HG03521 (cell line): ENCODE data around the gene ZGPAT.
"Not testable (repeated sequence)": the region's sequence is repeated elsewhere in the genome, so short reads cannot be mapped to it uniquely, and the experiment has no call there.

Experiments
- ATAC-seq: cut with Tn5 transposase; IDR thresholded peaks from one replicate; pipeline ENCODE4 v1.9.1; 2021; ENCODE audit warnings: mild to moderate bottlenecking, moderate library complexity; ENCODE audit not compliant: unreplicated experiment

ZGPAT gene

DNA sequence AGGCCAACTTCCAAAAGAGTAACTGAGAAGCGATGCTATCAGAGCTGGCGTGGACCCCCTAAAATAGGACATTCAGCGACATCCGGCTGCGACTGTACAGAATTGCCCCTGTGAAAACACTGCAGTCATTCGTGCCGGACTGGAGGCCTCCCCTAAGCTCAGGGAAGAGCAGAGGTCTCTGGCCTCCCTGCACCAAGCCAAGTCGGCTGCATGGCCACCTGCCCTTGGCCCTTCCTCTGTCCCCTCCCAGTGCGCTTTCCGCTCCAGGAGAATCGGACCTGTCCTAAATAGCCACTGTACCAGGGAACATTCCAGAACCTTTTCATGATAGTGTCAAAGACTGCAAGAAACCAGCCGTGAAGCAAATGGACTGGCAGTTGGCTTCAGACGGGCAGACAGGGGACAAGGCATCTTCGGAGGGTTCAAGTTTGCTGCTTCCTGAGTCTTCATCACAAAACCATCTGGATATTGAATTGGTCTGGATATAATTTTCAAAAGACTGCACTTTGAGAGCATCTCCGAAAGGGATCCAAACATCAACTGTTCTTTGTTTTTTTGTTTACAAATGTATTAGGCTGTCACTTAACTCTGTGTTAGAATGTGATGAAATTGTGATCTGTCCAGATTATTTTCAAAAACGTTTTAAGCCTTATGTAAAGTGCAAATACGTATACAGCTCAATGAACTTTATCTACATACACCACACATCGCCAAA lies 48.3 kb downstream of the ZGPAT start:
- no peak for ATAC-seq

DNA sequence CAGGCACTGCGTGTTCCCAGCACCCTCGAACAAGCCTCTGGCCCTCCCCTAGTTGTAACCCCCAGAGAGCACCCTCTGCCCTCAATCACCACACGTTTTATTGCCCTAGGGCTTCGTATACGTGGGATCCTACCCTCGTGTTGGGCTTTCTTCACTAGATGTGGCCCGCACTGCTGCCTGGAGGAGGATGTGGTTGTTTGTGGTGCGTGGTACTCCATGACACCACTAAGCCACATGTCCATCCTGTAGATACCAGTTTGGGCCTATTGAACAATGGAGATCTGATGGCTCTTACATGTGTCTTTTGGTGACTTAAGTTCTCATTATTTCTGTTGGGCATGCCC lies 48.8 kb downstream of the ZGPAT start:
- no peak for ATAC-seq

DNA sequence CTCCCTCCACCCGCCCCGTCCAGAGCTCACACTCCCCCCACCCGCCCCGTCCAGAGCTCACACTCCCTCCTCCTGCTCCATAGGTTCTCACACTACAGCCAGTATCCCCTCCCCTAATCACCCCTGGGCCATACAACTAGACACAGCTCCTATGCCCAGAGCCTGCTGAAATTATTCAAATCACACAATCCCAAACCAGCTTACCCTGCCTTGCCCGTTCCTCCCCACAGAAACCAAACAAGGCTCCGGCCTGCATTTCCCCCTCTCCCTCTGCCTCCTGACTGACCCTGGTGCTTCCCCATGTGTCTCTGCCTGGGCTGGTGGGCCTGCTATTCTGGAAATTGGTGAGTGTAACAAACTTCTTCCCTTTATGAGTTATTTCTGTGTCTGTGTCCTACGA lies 50.3 kb downstream of the ZGPAT start:
- ATAC-seq = no peak

GRCh38 chr20:63759377-63759901 lies 51.6 kb downstream of the ZGPAT start:
- ATAC-seq = no peak

DNA sequence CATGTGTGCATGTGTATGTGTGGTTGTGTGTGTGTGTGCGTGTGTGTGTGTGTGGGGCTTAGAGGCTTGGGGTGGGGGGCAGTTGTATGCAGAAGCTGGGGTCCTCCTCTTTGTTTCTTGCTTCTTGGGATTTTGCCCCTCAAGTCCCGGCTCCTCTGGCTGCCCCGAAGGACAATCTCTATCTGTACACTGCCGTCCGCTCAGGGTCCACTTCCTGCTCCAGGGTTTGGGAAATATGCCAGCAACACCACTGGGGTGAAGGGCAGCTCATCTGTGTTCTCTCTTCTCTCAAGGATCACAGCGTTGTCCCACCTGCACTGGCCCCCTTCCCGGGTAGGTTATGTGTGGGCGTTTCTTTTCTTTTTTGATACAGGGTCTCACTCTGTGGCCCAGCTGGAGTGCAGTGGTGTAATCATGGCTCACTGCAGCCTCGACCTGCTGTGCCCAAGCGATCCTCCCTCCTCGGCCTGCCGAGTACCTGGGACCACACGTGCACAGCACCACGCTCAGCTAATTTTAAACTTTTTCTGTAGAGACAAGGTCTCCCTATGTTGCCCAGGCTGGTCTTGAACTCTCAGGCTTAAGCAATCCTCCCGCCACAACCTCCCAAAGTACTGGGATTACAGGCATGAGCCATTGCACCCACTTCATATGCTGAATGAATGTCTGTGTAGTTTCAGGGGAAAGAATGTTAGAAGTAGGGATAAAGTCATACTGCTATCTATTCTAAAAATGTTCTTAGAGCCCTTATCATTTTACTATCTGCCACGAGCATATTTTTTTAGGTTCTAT lies 57.4 kb downstream of the ZGPAT start:
- ATAC-seq = no peak

DNA sequence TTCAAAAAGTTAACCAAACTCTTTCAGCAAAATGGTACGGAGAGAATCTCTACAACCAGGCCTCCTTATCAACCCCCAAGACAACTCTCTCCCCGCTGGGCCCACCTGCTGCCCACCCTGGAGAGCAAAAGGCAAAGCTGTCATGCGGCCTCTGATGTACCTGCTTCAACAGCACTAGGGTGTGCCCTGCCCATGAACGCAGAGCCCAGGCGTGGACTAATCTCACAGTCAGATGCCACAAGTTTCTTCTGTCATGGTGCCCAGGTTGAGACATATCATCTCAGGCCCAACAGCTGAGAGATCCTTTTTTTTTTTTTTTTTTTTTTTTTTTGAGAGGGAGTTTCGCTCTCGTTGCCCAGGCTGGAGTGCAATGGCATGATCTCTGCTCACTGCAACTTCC lies 58.1 kb downstream of the ZGPAT start:
- ATAC-seq = no peak

GRCh38 chr20:63766695-63767426 lies 59.0 kb downstream of the ZGPAT start:
- ATAC-seq = no peak

DNA sequence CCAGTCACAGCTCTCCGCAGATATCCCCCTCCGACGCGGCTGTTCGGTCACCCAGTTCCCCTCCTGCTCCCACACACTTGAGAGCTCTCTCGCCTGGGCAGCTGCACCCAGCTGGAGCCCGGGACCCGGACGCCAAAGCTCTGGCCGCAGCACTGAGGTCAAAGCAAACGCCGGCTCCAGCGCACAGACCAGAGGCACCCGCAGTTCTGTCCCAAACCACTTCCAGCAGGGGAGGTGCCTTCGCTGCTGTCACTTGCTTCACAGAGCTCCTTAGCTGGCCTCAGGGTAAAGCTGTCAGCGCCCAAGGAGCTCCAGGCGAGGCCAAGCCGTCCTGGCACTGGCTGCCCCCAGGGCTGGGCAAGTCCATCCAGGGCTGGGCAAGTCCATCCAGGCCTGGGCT lies 59.6 kb downstream of the ZGPAT start:
- ATAC-seq = no peak

- no peak for ATAC-seq
Observed at GRCh38 chr20:63767886-63768285, 60.0 kb downstream of the ZGPAT start.

DNA sequence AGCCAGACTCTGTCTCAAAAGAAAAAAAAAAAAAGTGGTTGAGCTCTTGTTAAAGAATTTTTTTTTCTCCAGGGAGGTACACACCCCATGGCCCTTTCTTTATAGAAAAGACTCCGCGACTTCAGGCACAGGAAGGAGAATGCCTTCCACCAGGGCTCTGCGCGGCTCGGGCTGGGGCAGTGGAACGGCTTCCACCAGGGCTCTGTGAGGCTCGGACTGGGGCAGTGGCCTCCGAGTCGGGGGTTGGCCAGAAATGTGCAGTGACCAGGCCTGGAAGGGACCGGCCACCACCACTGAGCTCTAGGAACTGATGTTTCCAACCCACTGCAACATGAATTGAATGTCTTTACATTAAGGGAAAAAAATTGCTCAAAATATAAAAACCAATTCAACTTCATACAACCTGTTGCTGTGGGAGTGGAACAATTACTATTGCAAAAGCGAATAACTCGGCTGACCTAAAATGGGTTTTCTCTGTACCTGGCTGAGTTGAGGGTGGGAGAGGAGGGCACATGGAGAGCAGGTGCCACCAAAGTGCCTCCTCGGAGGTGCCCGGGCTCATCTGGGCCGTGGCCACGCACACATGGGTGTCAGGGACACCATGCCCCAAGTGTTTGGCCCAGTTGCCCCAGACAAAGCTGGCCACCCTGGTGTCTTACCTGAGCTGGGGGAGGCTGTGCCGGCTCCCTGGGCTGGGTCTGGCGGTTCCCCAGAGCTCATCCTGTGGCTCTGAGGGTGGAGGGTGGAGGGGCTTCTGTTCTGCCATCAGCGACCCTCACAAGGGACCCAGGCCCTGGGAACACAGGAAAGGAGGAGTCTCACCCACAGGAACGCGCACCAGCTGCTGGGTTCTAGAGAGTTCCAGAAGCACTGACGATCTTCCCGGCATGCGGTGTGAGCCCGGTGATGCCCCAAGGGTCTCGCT lies 61.0 kb downstream of the ZGPAT start:
- ATAC-seq = no peak

- no peak for ATAC-seq
Observed at GRCh38 chr20:63769891-63770474, 62.1 kb downstream of the ZGPAT start.

GRCh38 chr20:63771046-63771707 lies 63.3 kb downstream of the ZGPAT start:
- no peak for ATAC-seq

GRCh38 chr20:63772781-63773518 lies 65.1 kb downstream of the ZGPAT start:
- ATAC-seq = no peak

DNA sequence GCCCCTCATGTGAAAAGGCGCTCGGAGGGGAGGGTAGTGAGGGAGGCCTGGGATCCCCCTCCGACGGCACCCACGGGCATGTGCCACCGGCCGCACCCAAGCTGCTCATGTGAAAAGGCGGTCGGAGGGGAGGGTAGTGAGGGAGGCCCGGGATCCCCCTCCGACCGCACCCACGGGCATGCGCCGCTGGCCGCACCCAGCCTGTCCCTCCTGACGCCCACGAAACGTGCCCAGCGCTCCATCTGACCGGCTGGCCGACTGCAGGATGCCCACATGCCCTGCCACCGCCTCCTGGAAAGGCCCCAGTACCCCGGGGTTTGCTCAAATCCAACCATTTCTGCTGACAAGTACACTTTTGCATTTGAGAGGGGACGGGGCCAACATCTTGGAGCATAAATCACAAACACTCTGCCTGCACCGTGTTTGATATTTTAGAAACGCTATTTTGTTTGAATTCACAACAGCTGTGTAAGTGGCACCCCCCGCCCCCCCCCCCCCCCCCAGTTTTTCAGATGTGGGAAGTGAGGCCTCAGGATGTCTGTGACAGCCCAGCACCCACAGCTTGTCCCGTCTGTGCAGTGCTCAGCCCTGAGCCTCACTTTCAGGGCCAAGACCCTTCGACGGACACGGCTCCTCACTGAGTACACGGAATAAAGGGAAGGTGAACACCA lies 65.9 kb downstream of the ZGPAT start:
- ATAC-seq = no peak

GRCh38 chr20:63774306-63774705 lies 66.5 kb downstream of the ZGPAT start:
- no peak for ATAC-seq

GRCh38 chr20:63775096-63775978 lies 67.5 kb downstream of the ZGPAT start:
- no peak for ATAC-seq

DNA sequence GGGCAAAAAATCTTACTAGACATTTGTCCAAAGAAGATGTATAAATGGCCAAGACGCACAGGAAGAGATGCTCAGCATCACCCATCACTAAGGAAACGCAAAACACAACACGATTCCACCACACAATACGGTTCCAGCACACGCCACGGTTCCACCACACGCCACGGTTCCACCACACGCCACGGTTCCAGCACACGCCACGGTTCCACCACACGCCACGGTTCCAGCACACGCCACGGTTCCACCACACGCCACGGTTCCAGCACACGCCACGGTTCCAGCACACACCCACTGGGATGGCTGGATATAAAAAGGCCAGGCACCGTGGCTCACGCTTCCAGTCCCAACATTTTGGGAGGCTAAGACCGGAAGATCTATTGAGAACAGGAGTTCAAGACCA lies 69.0 kb downstream of the ZGPAT start:
- ATAC-seq = not testable (repeated sequence)
